Stimulated activated naive CD8-positive, alpha-beta T cell treated with anti-CD3 and anti-CD28 coated beads, Interleukin-15, amount 100 ng/mL, for 72 hours (primary cell): ENCODE measurements around the gene C5orf46.
"Not testable (repeated sequence)": the region's sequence is repeated elsewhere in the genome, so short reads cannot be mapped to it uniquely, and the experiment has no call there.

Source experiments
- ATAC-seq: fragments of 150-1000 bp; cut with Tn5 transposase; 2 replicates; pipeline ENCODE4 v1.10.0; 2021; ENCODE audit warnings: mild to moderate bottlenecking, moderate library complexity
- DNase-seq, 2 donors: peaks; one replicate each; pipeline ENCODE4 v3.0.0; 2021 to 2022
- H3K27ac Mint-ChIP-seq, 2 donors: one replicate each; pipeline ENCODE4 v1.8.0; 2022; ENCODE audit warnings: mild to moderate bottlenecking in 2 of 2, mixed read lengths in 2 of 2, moderate library complexity in 2 of 2
- H3K27me3 Mint-ChIP-seq: one replicate; pipeline ENCODE4 v1.8.0; 2022; ENCODE audit warnings: mixed read lengths
- H3K4me1 Mint-ChIP-seq: one replicate; pipeline ENCODE4 v1.8.0; 2022; ENCODE audit warnings: mild to moderate bottlenecking, mixed read lengths
- H3K4me3 Mint-ChIP-seq, 2 donors: one replicate each; pipeline ENCODE4 v1.8.0; 2022; ENCODE audit warnings: mild to moderate bottlenecking in 2 of 2, mixed read lengths in 2 of 2, moderate library complexity in 1 of 2
- H3K9me3 Mint-ChIP-seq, 2 donors: one replicate each; pipeline ENCODE4 v1.8.0; 2022; ENCODE audit warnings: mixed read lengths in 2 of 2

Gene C5orf46

GRCh38 chr5:147876141-147876540 is 30.2 kb downstream of the C5orf46 start:
- no peak overlapping the region for H3K27ac Mint-ChIP-seq
- ATAC-seq, result no peak
- H3K9me3 Mint-ChIP-seq, result no peaks in the 10 kb centered on the region
- no peak for DNase-seq
- H3K4me3 Mint-ChIP-seq, result no peak overlapping the region
- no peaks in the 10 kb centered on the region for H3K27me3 Mint-ChIP-seq
- H3K4me1 Mint-ChIP-seq, result no peaks in the 10 kb centered on the region

GRCh38 chr5:147874910-147875367 is 31.4 kb downstream of the C5orf46 start:
- Mint-ChIP-seq H3K27me3 (no peaks in the 10 kb centered on the region), H3K9me3 (no peaks in the 10 kb centered on the region)
- no peak for ATAC-seq

DNA sequence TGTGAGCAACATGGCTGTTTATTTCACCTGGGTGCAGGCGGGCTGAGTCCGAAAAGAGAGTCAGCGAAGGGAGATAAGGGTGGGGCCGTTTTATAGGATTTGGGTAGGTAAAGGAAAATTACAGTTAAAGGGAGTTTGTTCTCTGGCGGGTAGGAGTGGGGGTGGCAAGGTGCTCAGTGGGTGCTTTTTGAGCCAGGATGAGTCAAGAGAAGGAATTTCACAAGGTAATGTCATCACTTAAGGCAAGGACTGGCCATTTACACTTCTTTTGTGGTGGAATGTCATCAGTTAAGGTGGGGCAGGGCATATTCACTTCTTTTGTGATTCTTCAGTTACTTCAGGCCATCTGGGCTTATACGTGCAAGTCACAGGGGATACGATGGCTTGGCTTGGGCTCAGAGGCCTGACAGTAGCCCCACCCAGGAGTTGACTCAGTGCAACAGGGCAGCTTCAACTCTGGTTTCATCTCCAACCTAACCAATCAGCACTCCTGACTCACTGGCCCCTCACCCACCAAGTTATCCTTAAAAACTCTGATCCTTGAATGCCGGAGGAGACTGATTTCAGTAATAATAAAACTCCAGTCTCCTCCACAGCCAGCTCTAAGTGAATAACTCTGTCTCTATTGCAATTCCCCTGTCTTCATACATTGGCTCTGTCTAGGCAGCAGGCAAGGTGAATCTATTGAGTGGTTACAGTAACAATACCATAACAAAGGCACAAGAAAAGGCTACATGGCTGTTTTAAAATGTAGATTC is 32.0 kb downstream of the C5orf46 start:
- not testable (repeated sequence) for H3K27ac Mint-ChIP-seq, H3K9me3 Mint-ChIP-seq, H3K4me3 Mint-ChIP-seq, H3K27me3 Mint-ChIP-seq, H3K4me1 Mint-ChIP-seq, DNase-seq, ATAC-seq

More at GRCh38 chr5:147874910-147875367, 31.4 kb downstream of the C5orf46 start:
- no peak overlapping the region for H3K27ac Mint-ChIP-seq
- no peaks in the 10 kb centered on the region for H3K4me1 Mint-ChIP-seq
- no peak overlapping the region for H3K4me3 Mint-ChIP-seq
- no peak for DNase-seq

DNA sequence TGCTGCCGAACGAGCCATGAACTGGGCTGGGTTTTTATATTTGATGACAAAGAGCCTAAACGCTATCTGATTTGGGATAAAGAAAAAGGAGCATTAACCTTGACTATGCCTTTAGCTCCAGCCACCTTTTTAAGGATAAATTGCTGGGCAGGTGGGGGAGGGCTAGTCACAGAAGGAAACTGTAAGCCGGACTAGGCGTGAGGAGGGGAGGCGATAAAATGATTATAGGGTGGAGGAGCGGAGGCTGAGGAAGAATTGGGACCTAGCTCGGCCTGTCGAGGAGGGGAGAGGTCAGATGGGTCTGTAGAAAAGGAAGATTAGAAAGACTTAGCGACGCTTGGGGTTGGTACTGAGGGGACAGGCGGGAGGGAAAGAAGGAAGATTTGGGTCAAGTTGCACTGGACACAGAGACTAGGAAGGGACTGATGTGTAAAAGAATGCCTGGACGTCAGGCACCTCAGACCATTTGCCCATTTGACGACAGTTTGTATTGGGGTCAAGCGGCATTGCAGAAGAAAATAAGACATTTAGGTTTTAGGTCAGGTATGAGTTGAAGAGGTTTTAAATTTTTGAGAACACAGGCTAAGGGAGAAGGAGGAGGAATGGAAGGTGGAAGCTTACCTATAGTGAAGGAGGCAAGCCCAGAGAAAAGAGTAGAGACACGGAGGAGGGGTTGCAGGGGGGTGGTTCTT is 33.4 kb downstream of the C5orf46 start:
- ATAC-seq, H3K9me3 Mint-ChIP-seq, H3K27ac Mint-ChIP-seq, DNase-seq, H3K27me3 Mint-ChIP-seq, H3K4me1 Mint-ChIP-seq, H3K4me3 Mint-ChIP-seq: not testable (repeated sequence)

- H3K4me1 Mint-ChIP-seq, H3K27ac Mint-ChIP-seq, H3K9me3 Mint-ChIP-seq, H3K27me3 Mint-ChIP-seq, DNase-seq, H3K4me3 Mint-ChIP-seq, ATAC-seq: not testable (repeated sequence)
These were observed 34.3 kb downstream of the C5orf46 start for GRCh38 chr5:147871980-147872549.

GRCh38 chr5:147869892-147870291 is 36.4 kb downstream of the C5orf46 start:
- DNase-seq, H3K4me3 Mint-ChIP-seq, H3K4me1 Mint-ChIP-seq, H3K27me3 Mint-ChIP-seq, ATAC-seq, H3K27ac Mint-ChIP-seq, H3K9me3 Mint-ChIP-seq: not testable (repeated sequence)

DNA sequence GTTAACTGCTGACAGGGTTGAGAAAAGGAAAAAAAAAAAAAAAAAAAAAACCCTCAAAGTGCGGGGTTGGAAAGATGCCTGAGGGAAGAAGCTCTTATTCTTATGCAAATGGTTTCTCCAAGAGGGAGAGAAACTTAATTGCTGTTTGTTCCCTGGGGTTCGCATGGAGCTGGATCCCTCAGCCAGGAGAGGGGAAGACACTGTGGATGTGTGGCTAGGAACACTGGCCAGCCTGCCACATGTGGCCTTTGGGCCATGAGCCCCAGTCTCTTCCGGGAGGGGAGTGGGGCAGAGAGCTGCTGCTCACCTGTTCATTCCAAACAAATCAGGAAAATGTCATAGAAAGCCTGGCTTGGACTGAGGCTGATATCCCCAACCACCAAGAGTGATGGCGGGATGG is 37.2 kb downstream of the C5orf46 start:
- H3K4me3 Mint-ChIP-seq, result no peak overlapping the region
- DNase-seq, result no peak
- no peaks in the 10 kb centered on the region for H3K9me3 Mint-ChIP-seq
- no peak overlapping the region for H3K27ac Mint-ChIP-seq
- H3K27me3 Mint-ChIP-seq, result no peaks in the 10 kb centered on the region
- ATAC-seq, result no peak
- no peaks in the 10 kb centered on the region for H3K4me1 Mint-ChIP-seq

- ATAC-seq, result no peak
- H3K9me3 Mint-ChIP-seq, result no peaks in the 10 kb centered on the region
- H3K4me3 Mint-ChIP-seq, result no peak overlapping the region
- DNase-seq, result no peak
- H3K27ac Mint-ChIP-seq, result peak overlapping the region in 1 of 2 donors; percentile 20
- H3K27me3 Mint-ChIP-seq, result no peaks in the 10 kb centered on the region
- H3K4me1 Mint-ChIP-seq, result no peaks in the 10 kb centered on the region
These were observed 42.7 kb downstream of the C5orf46 start for GRCh38 chr5:147863454-147864158.

DNA sequence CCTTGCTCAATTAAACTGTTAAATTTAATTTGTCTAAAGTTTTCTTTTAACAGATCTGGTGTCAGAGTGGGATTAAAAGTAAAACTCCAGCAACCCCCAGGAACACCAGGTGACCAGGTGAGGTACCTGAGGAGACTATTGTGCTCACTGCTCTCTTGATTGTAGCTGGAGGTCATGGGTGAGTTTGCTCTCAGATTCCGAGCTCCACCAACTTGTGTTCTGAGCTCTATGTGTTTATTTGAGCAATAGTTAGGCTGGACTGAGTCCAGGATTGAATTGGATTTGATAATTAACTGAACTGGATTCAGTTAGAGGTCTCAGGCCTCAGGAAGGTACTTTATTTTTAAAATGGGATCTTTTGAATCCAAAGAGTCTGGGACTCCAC is 45.7 kb downstream of the C5orf46 start:
- Mint-ChIP-seq H3K27me3 (no peaks in the 10 kb centered on the region), H3K4me3 (no peak overlapping the region), H3K27ac (peak overlapping the region in 1 of 2 donors; percentile 91), H3K9me3 (no peaks in the 10 kb centered on the region), H3K4me1 (no peaks in the 10 kb centered on the region)
- no peak for DNase-seq
- no peak for ATAC-seq

DNA sequence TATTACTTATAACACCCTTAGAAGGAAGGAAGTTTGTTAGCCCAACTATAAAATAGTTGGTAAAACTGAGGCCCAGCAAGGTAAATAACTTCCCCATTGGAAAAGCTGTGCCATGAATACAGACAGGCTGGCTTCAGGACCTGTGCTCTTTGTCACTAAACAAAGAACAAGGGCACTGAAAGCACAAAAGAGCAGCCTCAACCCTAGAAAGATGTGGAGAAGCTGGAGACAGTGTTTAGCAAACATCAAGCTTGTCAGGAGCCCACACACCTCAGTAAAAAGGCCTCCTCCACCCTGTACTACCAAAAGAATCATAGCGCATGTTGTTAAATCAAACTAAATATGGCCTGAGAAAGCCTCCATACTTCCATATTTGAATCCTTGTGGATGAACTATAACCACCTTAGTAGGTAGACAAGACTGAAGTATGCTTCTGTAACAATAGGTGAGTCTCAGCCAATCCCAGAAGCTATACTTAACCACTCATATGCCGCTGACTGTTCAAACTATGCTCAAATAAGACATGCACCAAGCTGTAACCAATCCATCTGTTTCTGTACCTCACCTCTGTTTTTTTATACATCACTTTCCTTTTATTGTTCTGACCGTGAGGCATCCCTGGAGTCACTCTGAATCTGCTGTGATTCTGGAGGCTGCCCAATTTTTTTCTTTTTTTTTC is 46.2 kb downstream of the C5orf46 start:
- no peak for ATAC-seq
- peak overlapping the region in 1 of 2 donors; percentile 91 for H3K27ac Mint-ChIP-seq
- no peak for DNase-seq
- H3K4me3 Mint-ChIP-seq, result no peak overlapping the region
- H3K4me1 Mint-ChIP-seq, result no peaks in the 10 kb centered on the region
- no peaks in the 10 kb centered on the region for H3K9me3 Mint-ChIP-seq
- H3K27me3 Mint-ChIP-seq, result no peaks in the 10 kb centered on the region

DNA sequence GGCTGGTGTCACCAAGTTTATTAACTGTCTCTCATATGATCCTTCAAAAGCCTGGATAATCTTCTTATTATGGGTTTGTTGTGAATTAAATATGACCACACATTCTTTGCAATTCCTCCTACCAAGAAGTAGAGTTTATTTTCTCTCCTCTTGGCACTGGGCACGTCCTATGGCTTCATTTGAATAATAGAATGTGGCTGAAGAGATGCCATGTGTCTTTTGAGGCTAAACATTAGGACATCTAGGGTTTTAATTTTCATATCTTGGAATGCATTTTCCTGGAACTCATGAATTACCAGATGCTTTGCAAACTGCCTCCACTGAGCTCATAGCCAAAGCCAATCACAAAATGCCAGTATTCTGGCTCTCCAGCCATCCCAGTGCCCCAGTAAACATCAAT is 47.8 kb downstream of the C5orf46 start:
- Mint-ChIP-seq H3K27ac (no peak overlapping the region), H3K4me1 (no peaks in the 10 kb centered on the region), H3K27me3 (no peaks in the 10 kb centered on the region), H3K4me3 (no peak overlapping the region), H3K9me3 (no peaks in the 10 kb centered on the region)
- no peak for DNase-seq
- no peak for ATAC-seq

DNA sequence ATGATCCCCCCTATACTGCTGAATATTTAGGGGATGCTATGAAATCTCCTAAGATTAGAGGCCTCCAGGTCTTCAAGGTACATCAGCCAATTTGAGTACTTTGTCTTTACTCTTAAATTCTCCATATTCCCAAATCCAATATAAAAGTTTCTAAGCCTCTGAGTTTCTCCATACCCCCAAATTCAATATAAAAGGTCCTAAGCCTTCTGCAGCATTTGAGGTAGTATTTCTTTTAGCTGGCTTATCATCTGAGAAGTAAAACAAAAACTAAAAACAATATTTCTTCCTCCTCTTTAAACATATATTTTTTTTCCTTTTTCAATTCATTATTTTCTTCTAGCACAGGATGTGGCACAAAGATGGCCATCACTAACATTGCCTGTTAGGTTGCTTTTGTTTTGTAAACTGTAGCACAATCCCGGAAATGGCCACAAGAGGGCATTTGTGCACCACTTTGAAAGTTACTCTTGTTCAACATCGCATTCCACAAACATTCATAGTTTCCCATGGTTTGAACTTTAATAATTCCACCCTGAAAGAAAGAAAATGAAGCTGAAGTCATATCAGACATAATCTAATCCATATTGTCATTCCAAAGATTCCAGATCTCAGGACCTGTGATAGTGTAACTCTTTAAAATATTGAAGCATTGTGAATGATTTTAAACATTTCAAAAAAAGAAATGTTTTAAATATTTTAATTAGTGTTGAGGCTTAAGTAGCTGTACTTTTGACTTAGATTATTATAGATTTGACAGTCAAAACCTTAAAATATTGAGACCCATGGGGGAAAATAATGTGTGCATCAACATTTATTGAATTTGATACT is 48.8 kb downstream of the C5orf46 start:
- DNase-seq (peak; percentile 15 to 17), ATAC-seq (peak; percentile 50)
- Mint-ChIP-seq H3K27ac (no peak overlapping the region), H3K4me3 (no peak overlapping the region), H3K9me3 (no peaks in the 10 kb centered on the region), H3K4me1 (no peaks in the 10 kb centered on the region), H3K27me3 (peaks cover 6% of the 10 kb centered on the region)

DNA sequence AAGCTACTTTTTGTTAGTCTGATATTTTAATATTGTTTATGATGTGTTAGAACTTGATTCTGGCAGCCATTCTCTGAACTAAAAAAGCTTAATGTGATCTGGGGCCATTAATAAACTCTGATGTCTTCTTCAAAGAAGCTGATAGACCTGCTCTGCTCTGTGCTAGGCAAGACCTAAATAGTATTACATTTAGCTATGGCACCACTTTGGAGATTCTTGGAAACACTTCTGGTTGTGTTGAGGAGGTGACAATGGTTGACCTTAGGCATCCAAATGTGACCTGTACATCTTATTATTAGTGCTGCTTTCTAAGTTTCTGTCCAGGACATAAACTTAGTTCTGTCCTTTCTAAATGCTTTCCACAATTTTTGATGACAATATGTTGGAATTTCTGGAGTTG is 49.5 kb downstream of the C5orf46 start:
- peaks cover 8% of the 10 kb centered on the region for H3K27me3 Mint-ChIP-seq
- no peak overlapping the region for H3K27ac Mint-ChIP-seq
- ATAC-seq, result no peak
- no peak for DNase-seq
- H3K9me3 Mint-ChIP-seq, result no peaks in the 10 kb centered on the region
- no peaks in the 10 kb centered on the region for H3K4me1 Mint-ChIP-seq
- H3K4me3 Mint-ChIP-seq, result no peak overlapping the region

GRCh38 chr5:147855774-147856069 is 50.6 kb downstream of the C5orf46 start:
- no peak overlapping the region for H3K27ac Mint-ChIP-seq
- H3K4me1 Mint-ChIP-seq, result no peaks in the 10 kb centered on the region
- DNase-seq (no peak), ATAC-seq (no peak)
- peaks cover 8% of the 10 kb centered on the region for H3K27me3 Mint-ChIP-seq
- H3K4me3 Mint-ChIP-seq, result no peak overlapping the region
- H3K9me3 Mint-ChIP-seq, result no peaks in the 10 kb centered on the region
